Right lobe of liver (tissue), 6 donors: ENCODE data around the gene ADAMTS16. TPM values are rescaled to one million over a fixed set of nuclear protein-coding genes. Genes with fewer than 3 reads are reported as not detected.

Experiments
- ATAC-seq, 4 donors: fragments of 200-7000 bp; cut with Tn5 transposase; one replicate each; pipeline ENCODE4 v1.9.1; 2020; ENCODE audit warnings: mild to moderate bottlenecking in 4 of 4, moderate library complexity in 4 of 4
- DNase-seq, 3 donors: peaks; one replicate each; pipeline ENCODE4 v3.0.0-alpha.2; 2020
- H3K27ac ChIP-seq, 3 donors: fragments of 200-600 bp; one replicate each; pipeline ENCODE4 v1.8.0; 2022
- H3K27me3 ChIP-seq, 2 donors: fragments of 200-600 bp; one replicate each; pipeline ENCODE4 v1.8.0; 2022
- H3K36me3 ChIP-seq, 4 donors: fragments of 200-600 bp; sonication (generic) in 1 of 4; one replicate each; pipeline versions ENCODE4 v1.5.1 to v1.8.0; 2017 to 2022; ENCODE audit warnings: control low read depth in 1 of 4
- H3K4me1 ChIP-seq, 4 donors: fragments of 200-600 bp; sonication (generic) in 1 of 4; one replicate each; pipeline versions ENCODE4 v1.5.1 to v1.8.0; 2017 to 2022; ENCODE audit warnings: control low read depth in 1 of 4
- H3K4me3 ChIP-seq, 3 donors: fragments of 200-600 bp; one replicate each; pipeline ENCODE4 v1.8.0; 2022
- H3K9me3 ChIP-seq, 4 donors: fragments of 200-600 bp; sonication (generic) in 1 of 4; one replicate each; pipeline versions ENCODE4 v1.5.1 to v1.8.0; 2017 to 2022; ENCODE audit warnings: control low read depth in 1 of 4
- CTCF ChIP-seq, 4 donors: fragments of 200-600 bp in 3 of 4; fragments of 450-650 bp in 1 of 4; IDR thresholded peaks; one replicate each; pipeline versions ENCODE4 v1.5.1 to v1.8.0; 2016 to 2022; ENCODE audit warnings: antibody characterized with exemption in 4 of 4, mild to moderate bottlenecking in 2 of 4
- POLR2A ChIP-seq: fragments of 450-650 bp; IDR thresholded peaks from one replicate; pipeline ENCODE4 v1.6.1; 2017; ENCODE audit warnings: antibody characterized with exemption, mild to moderate bottlenecking
- WGBS: methylation state at CpG from one replicate; pipeline ENCODE4 v1.1.6; 2018; ENCODE audit warnings: low coverage, low lambda C conversion rate; ENCODE audit not compliant: insufficient coverage; ENCODE audit errors: missing lambda C conversion rate; 5-methylcytosine and 5-hydroxymethylcytosine counted together
- intact Hi-C, 2 donors: fragments of 100-400 bp; cut with DNase I; formaldehyde crosslinking; loops; one replicate each; pipeline versions ENCODE4 v1.11.2 to v1.14.1; 2022
- total RNA-seq, 6 experiments: library from RNA; depleted of rRNA in 2 of 6; stranded (reverse); fragments of >200 nt in 2 of 6; fragmentation: NEBNext Ultra II Directional in 3 of 6; extraction: Animal tissue kit (Norgen Biotek cat#: 25700) in 3 of 6; gene quantifications; one replicate each; pipeline versions ENCODE4 v1.1.0 to v1.2.4, GENCODE V29; 2016 to 2023
- donor health status: DM: no; HTN: yes; CAD: no.
- donor health status: DM: no; HTN: no; CAD: no.
- donor health status: DM: no; HTN: no; CAD: no.
- donor health status: DM: no; HTN: yes; CAD: no.
- donor health status: DM: no; HTN: yes; CAD: no.

ADAMTS16 gene
- total RNA-seq, 6 experiments from 2014 or later = not detected

- no peak for DNase-seq
- no peaks in the 10 kb centered on the region for H3K4me1 ChIP-seq
- H3K9me3 ChIP-seq = no peaks in the 10 kb centered on the region
- no peak overlapping the region for H3K4me3 ChIP-seq
- intact Hi-C loops = no loop called here
- 70% methylated on average over 7 of the region's 8 CpGs for WGBS
- no peaks in the 10 kb centered on the region for H3K27me3 ChIP-seq
- TF ChIP-seq POLR2A (no peak), CTCF (IDR thresholded peaks at IDR 0.05) (no peak)
- H3K27ac ChIP-seq = no peak overlapping the region
- H3K36me3 ChIP-seq = no peaks in the 10 kb centered on the region
- no peak for ATAC-seq
Observed at GRCh38 chr5:5252106-5252505, 112.0 kb downstream of the ADAMTS16 start.

GRCh38 chr5:5257353-5257752 lies 117.2 kb downstream of the ADAMTS16 start:
- no peaks in the 10 kb centered on the region for H3K27me3 ChIP-seq
- ATAC-seq (no peak), DNase-seq (no peak)
- intact Hi-C loops = no loop called here
- H3K4me1 ChIP-seq = no peaks in the 10 kb centered on the region
- H3K27ac ChIP-seq = no peak overlapping the region
- WGBS = 90% methylated on average over 5 of the region's 5 CpGs
- H3K36me3 ChIP-seq = no peaks in the 10 kb centered on the region
- H3K4me3 ChIP-seq = no peak overlapping the region
- no peak for TF ChIP-seq POLR2A
- no peak for TF ChIP-seq CTCF (IDR thresholded peaks at IDR 0.05)
- no peaks in the 10 kb centered on the region for H3K9me3 ChIP-seq

GRCh38 chr5:5258564-5258963 lies 118.4 kb downstream of the ADAMTS16 start:
- Histone ChIP-seq H3K4me1 (no peaks in the 10 kb centered on the region), H3K4me3 (no peak overlapping the region), H3K27me3 (no peaks in the 10 kb centered on the region), H3K27ac (no peak overlapping the region), H3K9me3 (no peaks in the 10 kb centered on the region), H3K36me3 (no peaks in the 10 kb centered on the region)
- no peak for DNase-seq
- intact Hi-C loops = no loop called here
- WGBS = 73% methylated on average over 1 of the region's 1 CpG
- TF ChIP-seq POLR2A (no peak), CTCF (IDR thresholded peaks at IDR 0.05) (no peak)
- ATAC-seq = no peak

GRCh38 chr5:5264727-5265126 lies 124.6 kb downstream of the ADAMTS16 start:
- TF ChIP-seq CTCF (IDR thresholded peaks at IDR 0.05) (no peak), POLR2A (no peak)
- no peak overlapping the region for H3K27ac ChIP-seq
- no peaks in the 10 kb centered on the region for H3K36me3 ChIP-seq
- no CpG with 5 or more reads among the region's 3 CpGs for WGBS
- no peaks in the 10 kb centered on the region for H3K9me3 ChIP-seq
- DNase-seq (no peak), ATAC-seq (no peak)
- no peak overlapping the region for H3K4me3 ChIP-seq
- intact Hi-C loops = no loop called here
- H3K27me3 ChIP-seq = no peaks in the 10 kb centered on the region
- H3K4me1 ChIP-seq = no peaks in the 10 kb centered on the region

- intact Hi-C loops = no loop called here
- whole genome bisulfite sequencing = 76% methylated on average over 2 of the region's 6 CpGs
- Histone ChIP-seq H3K4me3 (no peak overlapping the region), H3K36me3 (no peaks in the 10 kb centered on the region), H3K27me3 (no peaks in the 10 kb centered on the region), H3K9me3 (no peaks in the 10 kb centered on the region), H3K4me1 (no peaks in the 10 kb centered on the region), H3K27ac (no peak overlapping the region)
- DNase-seq (no peak), ATAC-seq (no peak)
- TF ChIP-seq CTCF (IDR thresholded peaks at IDR 0.05) = no peak
- no peak for TF ChIP-seq POLR2A
Observed at GRCh38 chr5:5266297-5266696, 126.2 kb downstream of the ADAMTS16 start.
